Endothelial cell of umbilical vein (primary cell): ENCODE data around the gene BCAP31.

Experiments used
- CTCF ChIP-seq, 2 donors: IDR thresholded peaks; 1 replicate in 1 of 2; 2 replicates in 1 of 2; pipeline ENCODE4 v1.5.1; 2011; ENCODE audit warnings: low read length in 2 of 2, mild to moderate bottlenecking in 2 of 2, moderate library complexity in 2 of 2, control low read depth in 1 of 2, inconsistent platforms in 1 of 2, low read depth in 1 of 2; ENCODE audit not compliant: insufficient read depth in 1 of 2; ENCODE audit errors: extremely low read depth in 1 of 2
- EZH2 ChIP-seq: IDR thresholded peaks from 2 replicates; pipeline ENCODE4 v1.6.1; 2012; ENCODE audit warnings: borderline replicate concordance, low read depth, mild to moderate bottlenecking, moderate library complexity, low read length, inconsistent platforms; ENCODE audit not compliant: severe bottlenecking
- GATA2 ChIP-seq: IDR thresholded peaks from 2 replicates; pipeline ENCODE4 v1.7.0; 2011; ENCODE audit warnings: low read depth, mild to moderate bottlenecking, moderate library complexity, mixed read lengths, low read length; ENCODE audit not compliant: insufficient read length, insufficient read depth
- JUN ChIP-seq: IDR thresholded peaks from 2 replicates; pipeline ENCODE4 v1.6.1; 2011; ENCODE audit warnings: borderline replicate concordance, low read depth; ENCODE audit not compliant: insufficient read length, insufficient read depth
- MAX ChIP-seq: IDR thresholded peaks from 2 replicates; pipeline ENCODE4 v1.6.1; 2011; ENCODE audit not compliant: insufficient read depth, insufficient read length
- POLR2A ChIP-seq: IDR thresholded peaks from 2 replicates; pipeline ENCODE4 v1.6.1; 2012; ENCODE audit warnings: low read depth, mild to moderate bottlenecking, control low read depth, low read length
- POLR2AphosphoS5 ChIP-seq: IDR thresholded peaks from 2 replicates; pipeline ENCODE4 v1.6.1; 2012; ENCODE audit warnings: low read depth, mild to moderate bottlenecking, control low read depth, low read length, moderate library complexity; ENCODE audit not compliant: insufficient read depth

- TF ChIP-seq POLR2A (no peak), CTCF (IDR thresholded peaks at IDR 0.05; ENCODE audit: extremely low read depth in 1 of 2, insufficient read depth in 1 of 2, low read depth in 1 of 2, low read length in 2 of 2) (no peak), JUN (no peak), EZH2 (no peak), GATA2 (no peak), MAX (no peak), POLR2AphosphoS5 (no peak)
These were observed 67.0 kb downstream of the BCAP31 start for GRCh38 chrX:153657161-153657560.
